WTC11 (cell line): ENCODE results near the gene SERBP1. TPM values are rescaled to one million over a fixed set of nuclear protein-coding genes. Genes with fewer than 3 reads are reported as not detected.

Experiments
- ATAC-seq: fragments of 200-7000 bp; cut with Tn5 transposase; 2 replicates; pipeline ENCODE4 v1.10.0; 2021; ENCODE audit warnings: mild to moderate bottlenecking, moderate library complexity
- CTCF ChIA-PET: fragments of 300-600 bp; sonication (Branson Sonifier 250); formaldehyde crosslinking; loops from one replicate; lab custom pipeline; 2021; ENCODE audit warnings: antibody characterized with exemption; lab: Charles Lee
- POLR2A ChIA-PET: fragments of 350-600 bp; sonication (Branson Sonifier 250); formaldehyde crosslinking; loops from one replicate; lab custom pipeline; 2021; ENCODE audit warnings: antibody characterized with exemption; lab: Charles Lee
- DNase-seq: peaks from one replicate; pipeline ENCODE4 v3.0.0; 2021; ENCODE audit warnings: low spot score
- H3K27ac Mint-ChIP-seq: 2 replicates; pipeline ENCODE4 v1.8.0; 2021; ENCODE audit warnings: mixed read lengths
- H3K27me3 Mint-ChIP-seq: 2 replicates; pipeline ENCODE4 v1.8.0; 2021; ENCODE audit warnings: low read depth, mild to moderate bottlenecking, moderate library complexity, mixed read lengths
- H3K36me3 Mint-ChIP-seq: 2 replicates; pipeline ENCODE4 v1.8.0; 2021; ENCODE audit warnings: mixed read lengths
- H3K4me1 Mint-ChIP-seq: 2 replicates; pipeline ENCODE4 v1.8.0; 2022; ENCODE audit warnings: mixed read lengths
- H3K4me3 Mint-ChIP-seq: 2 replicates; pipeline ENCODE4 v1.8.0; 2021; ENCODE audit warnings: mild to moderate bottlenecking, moderate library complexity, mixed read lengths
- H3K9me3 Mint-ChIP-seq: 2 replicates; pipeline ENCODE4 v1.8.0; 2021; ENCODE audit warnings: mixed read lengths
- ATF6 ChIP-seq: sonication (generic); formaldehyde crosslinking; IDR thresholded peaks from 2 replicates; pipeline ENCODE4 v1.8.1; 2023; ENCODE audit warnings: mild to moderate bottlenecking, missing genetic modification reagents
- CREM ChIP-seq: sonication (generic); formaldehyde crosslinking; IDR thresholded peaks from 2 replicates; pipeline ENCODE4 v1.8.1; 2022; ENCODE audit warnings: mild to moderate bottlenecking, missing genetic modification reagents, moderate library complexity
- ETV6 ChIP-seq: sonication (generic); formaldehyde crosslinking; IDR thresholded peaks from 2 replicates; pipeline ENCODE4 v1.8.1; 2022; ENCODE audit warnings: mild to moderate bottlenecking, missing genetic modification reagents
- GABPB1 ChIP-seq: sonication (generic); formaldehyde crosslinking; IDR thresholded peaks from 2 replicates; pipeline ENCODE4 v1.8.1; 2023; ENCODE audit warnings: mild to moderate bottlenecking, missing genetic modification reagents
- GTF2I ChIP-seq: fragments of 250-450 bp; sonication (Bioruptor Pico); conservative IDR thresholded peaks from 2 replicates; pipeline ENCODE4 v1.4.0; 2021; ENCODE audit warnings: mild to moderate bottlenecking
- NR2C2 ChIP-seq: sonication (generic); formaldehyde crosslinking; IDR thresholded peaks from 2 replicates; pipeline ENCODE4 v1.8.0; 2022; ENCODE audit warnings: mild to moderate bottlenecking, missing genetic modification reagents
- NR3C1 ChIP-seq: sonication (generic); formaldehyde crosslinking; conservative IDR thresholded peaks from 2 replicates; pipeline ENCODE4 v1.8.1; 2023; ENCODE audit warnings: low read depth, mild to moderate bottlenecking, missing genetic modification reagents
- OVOL2 ChIP-seq: fragments of 250-450 bp; sonication (Bioruptor Pico); IDR thresholded peaks from 2 replicates; pipeline ENCODE4 v1.9.0; 2021; ENCODE audit warnings: mild to moderate bottlenecking, borderline replicate concordance
- SMAD4 ChIP-seq: sonication (generic); formaldehyde crosslinking; IDR thresholded peaks from 2 replicates; pipeline ENCODE4 v1.8.0; 2022; ENCODE audit warnings: mild to moderate bottlenecking, missing genetic modification reagents
- SP1 ChIP-seq: sonication (generic); formaldehyde crosslinking; conservative IDR thresholded peaks from 2 replicates; pipeline ENCODE4 v1.8.1; 2022; ENCODE audit warnings: missing genetic modification reagents
- STAT6 ChIP-seq: sonication (generic); formaldehyde crosslinking; conservative IDR thresholded peaks from 2 replicates; pipeline ENCODE4 v1.8.1; 2023; ENCODE audit warnings: mild to moderate bottlenecking, low read depth, missing genetic modification reagents, moderate library complexity
- ZMAT4 ChIP-seq: fragments of 250-450 bp; sonication (Bioruptor Pico); IDR thresholded peaks from 2 replicates; pipeline ENCODE4 v1.9.0; 2021; ENCODE audit warnings: mild to moderate bottlenecking
- ZNF232 ChIP-seq: sonication (generic); formaldehyde crosslinking; IDR thresholded peaks from 2 replicates; pipeline ENCODE4 v1.8.0; 2022; ENCODE audit warnings: mild to moderate bottlenecking, missing genetic modification reagents
- ZNF281 ChIP-seq: sonication (generic); formaldehyde crosslinking; IDR thresholded peaks from 2 replicates; pipeline ENCODE4 v1.8.0; 2023; ENCODE audit warnings: mild to moderate bottlenecking, missing genetic modification reagents
- ZNF396 ChIP-seq: fragments of 250-450 bp; sonication (Bioruptor Pico); IDR thresholded peaks from 2 replicates; pipeline ENCODE4 v1.8.0; 2021; ENCODE audit warnings: mild to moderate bottlenecking, moderate library complexity, borderline replicate concordance
- total RNA-seq: library from RNA; stranded (reverse); gene quantifications from 3 replicates; pipeline ENCODE4 v1.2.3, GENCODE V29; 2021

SERBP1 gene
- total RNA-seq, 1 experiment from 2014 or later = 543 TPM

GRCh38 chr1:67460676-67461500, 30.7 kb upstream of the SERBP1 start:
- CTCF ChIA-PET = interaction anchor here (0.5 to 2.3 kb wide), 3 partner anchors 10 to 248 kb away, joined by 3 to 9 read pairs (median 3); no protein-coding TSS in a partner anchor

More at GRCh38 chr1:67460676-67461500, 30.7 kb upstream of the SERBP1 start:
- TF ChIP-seq GTF2I (CRISPR knock-in tag) (no peak), NR2C2 (CRISPR knock-in tag) (no peak), NR3C1 (CRISPR knock-in tag) (no peak), ZNF281 (CRISPR knock-in tag) (no peak), ZMAT4 (CRISPR knock-in tag) (no peak), OVOL2 (CRISPR knock-in tag) (no peak), ZNF232 (no peak), CREM (no peak), STAT6 (CRISPR knock-in tag) (no peak), SMAD4 (CRISPR knock-in tag) (no peak), ETV6 (CRISPR knock-in tag) (no peak), GABPB1 (no peak), ATF6 (CRISPR knock-in tag) (no peak), ZNF396 (CRISPR knock-in tag) (no peak), SP1 (CRISPR knock-in tag) (no peak)
- Mint-ChIP-seq H3K4me1 (peaks cover 83% of the 10 kb centered on the region), H3K9me3 (no peaks in the 10 kb centered on the region), H3K36me3 (no peaks in the 10 kb centered on the region), H3K27ac (no peak overlapping the region), H3K27me3 (peaks cover 26% of the 10 kb centered on the region), H3K4me3 (no peak overlapping the region)
- DNase-seq = no peak
- peak; percentile 38 for ATAC-seq
- POLR2A ChIA-PET = no interaction called here
